A673 (cell line): Measurements from ENCODE around the gene SPATA13.

Source experiments
- CTCF ChIP-seq: fragments of 300-800, 200-600 bp; sonication (generic); conservative IDR thresholded peaks from 2 replicates; pipeline ENCODE4 v1.5.1; 2017; ENCODE audit warnings: low read depth, mild to moderate bottlenecking, antibody characterized with exemption, low read length, moderate library complexity, mixed read lengths
- EZH2 ChIP-seq: fragments of 200-600 bp; sonication (generic); IDR thresholded peaks from 2 replicates; pipeline ENCODE4 v1.6.1; 2017; ENCODE audit warnings: borderline replicate concordance, low read depth, mild to moderate bottlenecking, mixed read lengths, antibody characterized with exemption, low read length; ENCODE audit not compliant: poor library complexity, severe bottlenecking

GRCh38 chr13:24249624-24250023 lies 89.1 kb downstream of the SPATA13 start:
- TF ChIP-seq EZH2 (no peak), CTCF (no peak)
